Right ventricle myocardium superior (tissue), 1 donor: ENCODE measurements around the gene ANP32A. TPM values are rescaled to one million over a fixed set of nuclear protein-coding genes. Genes with fewer than 3 reads are reported as not detected.

Source experiments
- ATAC-seq: fragments of 200-7000 bp; cut with Tn5 transposase; one replicate; pipeline ENCODE4 v1.9.1; 2020; ENCODE audit warnings: mild to moderate bottlenecking; ENCODE audit not compliant: poor library complexity
- DNase-seq: peaks from one replicate; pipeline ENCODE4 v3.0.0-alpha.2; 2020
- intact Hi-C: fragments of 100-400 bp; cut with DNase I; formaldehyde crosslinking; loops from one replicate; pipeline ENCODE4 v1.11.2; 2022
- total RNA-seq: library from RNA; stranded (reverse); fragmentation: NEBNext Ultra II Directional; extraction: Animal tissue kit (Norgen Biotek cat#: 25700); gene quantifications from one replicate; pipeline ENCODE4 v1.2.1, GENCODE V29; 2021
- donor health status: DM: no; HTN: yes; CAD: no; lungs with severe emphysema.

The ANP32A gene
- total RNA-seq, 1 donor from 2014 or later: 118 TPM

GRCh38 chr15:68789534-68790241, 31.0 kb downstream of the ANP32A start:
- intact Hi-C loops: loop anchor here (10.0 kb wide), 1 partner anchor 85 kb away; no protein-coding TSS in a partner anchor
- DNase-seq (no peak), ATAC-seq (no peak)

DNA sequence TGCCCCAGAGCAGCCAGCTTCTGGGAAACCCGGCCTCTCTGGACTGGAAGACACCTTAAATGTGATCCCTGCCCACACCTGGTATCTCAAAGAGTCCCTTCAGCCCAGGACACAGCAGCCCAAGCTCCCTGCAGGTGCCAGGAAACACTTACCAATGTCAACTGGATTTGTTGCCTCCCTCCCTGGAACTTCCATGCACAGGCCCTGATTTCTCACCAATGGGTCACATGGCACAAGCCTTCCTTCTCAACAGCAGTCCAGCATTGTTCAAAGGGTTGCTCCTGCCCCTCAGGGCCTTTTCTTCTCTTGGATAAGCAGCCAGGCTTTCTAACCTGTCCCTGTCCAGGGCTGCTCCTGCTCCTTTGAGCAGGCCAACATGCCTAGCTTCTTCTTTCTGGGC, 31.6 kb downstream of the ANP32A start:
- intact Hi-C loops: loop anchor here (10.0 kb wide), 1 partner anchor 86 kb away; no protein-coding TSS in a partner anchor
- ATAC-seq (peak; percentile 5), DNase-seq (no peak)

- intact Hi-C loops: loop anchor here (10.0 kb wide), 1 partner anchor 87 kb away; no protein-coding TSS in a partner anchor
- no peak for ATAC-seq
- no peak for DNase-seq
These were observed 32.5 kb downstream of the ANP32A start for GRCh38 chr15:68788264-68788624.

- intact Hi-C loops: loop anchor here (10.0 kb wide), 1 partner anchor 87 kb away; no protein-coding TSS in a partner anchor
- DNase-seq: no peak
- ATAC-seq: no peak
These were observed 33.0 kb downstream of the ANP32A start for GRCh38 chr15:68787609-68788263.

GRCh38 chr15:68786753-68787152, 33.9 kb downstream of the ANP32A start:
- DNase-seq: no peak
- intact Hi-C loops: loop anchor here (10.0 kb wide), 1 partner anchor 88 kb away; no protein-coding TSS in a partner anchor
- ATAC-seq: no peak

GRCh38 chr15:68785541-68785940, 35.2 kb downstream of the ANP32A start:
- ATAC-seq: no peak
- DNase-seq: no peak
- intact Hi-C loops: loop anchor here (10.0 kb wide), 1 partner anchor 89 kb away; no protein-coding TSS in a partner anchor

- no peak for DNase-seq
- intact Hi-C loops: loop anchor here (5.0 to 10.0 kb wide), 2 partner anchors 38 to 91 kb away; partner anchors contain the start of gene ANP32A
These were observed 36.5 kb downstream of the ANP32A start for GRCh38 chr15:68784206-68784605.

GRCh38 chr15:68783226-68784058, 37.3 kb downstream of the ANP32A start:
- intact Hi-C loops: loop anchor here (5.0 to 10.0 kb wide), 2 partner anchors 39 to 91 kb away; partner anchors contain the start of gene ANP32A
- peak; percentile 70 for DNase-seq
- ATAC-seq: peak; percentile 41

More at GRCh38 chr15:68784206-68784605, 36.5 kb downstream of the ANP32A start:
- ATAC-seq: no peak

DNA sequence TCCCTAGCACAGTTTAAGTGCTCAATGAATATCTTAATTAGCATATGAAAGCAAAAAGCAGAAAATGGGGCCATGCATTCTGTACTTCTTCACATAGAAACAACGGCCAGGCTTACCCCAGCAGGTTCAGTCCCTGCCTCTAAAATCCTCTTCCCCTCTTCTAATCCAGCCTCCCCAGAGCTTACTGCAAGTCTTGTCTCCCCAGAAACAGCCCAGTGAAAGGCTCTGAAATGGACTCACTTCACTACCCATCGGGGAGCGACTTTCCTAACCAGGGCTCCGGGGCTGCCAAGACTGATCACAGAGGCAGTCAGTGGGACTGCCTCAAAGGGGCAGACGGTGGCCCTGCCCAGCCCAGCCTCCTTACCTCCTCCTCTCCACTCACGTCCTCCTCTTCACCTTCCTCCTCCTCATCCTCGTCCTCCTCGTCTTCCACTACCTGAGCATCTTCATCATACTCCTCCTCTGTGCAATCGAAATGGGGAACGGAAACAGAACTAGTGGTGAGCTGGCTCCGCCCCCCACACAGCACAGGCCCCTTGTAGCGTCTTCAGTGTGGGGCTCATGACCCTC, 38.0 kb downstream of the ANP32A start:
- DNase-seq (no peak), ATAC-seq (no peak)
- intact Hi-C loops: loop anchor here (5.0 to 10.0 kb wide), 2 partner anchors 40 to 92 kb away; partner anchors contain the start of gene ANP32A

DNA sequence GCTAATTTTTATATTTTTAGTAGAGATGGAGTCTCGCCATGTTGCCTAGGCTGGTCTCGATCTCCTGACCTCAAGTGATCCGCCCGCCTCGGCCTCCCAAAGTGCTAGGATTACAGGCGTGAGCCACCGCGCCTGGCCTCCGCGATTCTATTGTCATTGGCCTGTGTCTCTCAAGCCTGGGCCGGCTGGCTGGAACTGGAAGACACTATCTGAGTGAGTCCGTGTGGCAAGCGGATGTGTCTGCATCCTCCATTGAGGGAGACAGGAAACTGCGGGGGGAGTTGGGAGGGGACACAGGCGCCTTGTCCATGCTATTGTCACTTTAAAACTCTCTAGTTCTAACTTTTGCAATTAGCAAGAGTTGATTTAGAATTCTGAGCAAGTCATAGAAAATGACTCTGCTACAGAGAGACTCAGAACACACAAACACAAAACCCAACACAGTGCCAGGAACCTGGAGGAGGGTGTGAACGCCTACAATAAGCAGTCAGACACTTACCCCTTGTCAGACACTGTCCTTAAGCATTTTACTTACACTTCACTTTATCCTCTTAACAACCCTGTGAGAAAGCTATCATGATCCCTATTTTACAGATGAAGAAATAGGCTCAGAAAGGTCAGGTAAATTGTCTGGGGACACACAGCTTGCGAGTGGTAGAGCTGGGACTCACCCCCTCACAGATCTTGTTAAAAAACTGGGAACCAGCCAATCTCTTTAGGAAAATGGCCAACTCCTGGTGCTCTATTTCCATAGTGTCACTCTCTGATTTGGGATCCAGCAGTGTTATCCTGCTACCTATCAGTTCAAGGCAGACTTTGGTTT, 38.7 kb downstream of the ANP32A start:
- ATAC-seq (peak; percentile 67), DNase-seq (peak; percentile 83)
- intact Hi-C loops: loop anchor here (5.0 to 10.0 kb wide), 2 partner anchors 40 to 93 kb away; partner anchors contain the start of gene ANP32A

DNA sequence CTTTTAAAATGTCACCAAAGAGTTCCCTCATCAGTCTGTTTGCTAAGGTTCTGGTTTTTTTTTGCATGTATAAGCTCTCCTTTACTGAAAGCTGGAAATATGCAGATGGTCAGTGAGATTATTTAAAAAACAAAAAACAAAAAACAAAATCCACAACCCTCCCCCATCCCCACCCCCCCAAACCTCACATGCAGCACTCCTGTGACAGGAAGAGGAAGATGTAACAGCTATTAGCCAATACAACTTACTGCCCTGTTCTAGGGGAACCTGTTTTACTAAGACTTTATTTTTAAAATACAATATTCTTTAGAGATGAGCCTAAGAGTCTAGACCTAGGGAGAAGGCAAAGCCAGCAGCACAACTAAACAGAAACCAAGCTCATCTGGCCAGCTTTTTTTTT, 39.5 kb downstream of the ANP32A start:
- intact Hi-C loops: loop anchor here (5.0 to 10.0 kb wide), 2 partner anchors 41 to 94 kb away; partner anchors contain the start of gene ANP32A
- no peak for ATAC-seq
- DNase-seq: no peak

DNA sequence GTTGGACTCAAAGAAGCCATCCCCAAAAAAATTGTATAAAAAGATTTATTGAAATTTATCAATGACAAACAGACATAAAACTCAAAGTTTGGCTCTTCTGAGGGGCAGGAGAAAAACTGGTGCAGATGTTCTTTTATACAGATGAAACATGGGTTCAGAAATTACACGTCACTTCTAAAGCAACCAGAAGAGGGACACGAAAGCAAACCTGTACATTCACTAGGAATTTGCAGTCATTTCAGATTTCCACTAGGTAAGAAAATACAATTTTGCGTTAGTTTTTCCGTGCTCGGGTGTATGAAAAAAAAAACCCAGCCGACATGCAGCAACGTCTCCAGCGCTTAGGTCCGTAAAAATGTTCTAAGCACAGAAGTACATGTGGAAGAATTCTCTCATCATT, 41.8 kb downstream of the ANP32A start:
- intact Hi-C loops: no loop called here

DNA sequence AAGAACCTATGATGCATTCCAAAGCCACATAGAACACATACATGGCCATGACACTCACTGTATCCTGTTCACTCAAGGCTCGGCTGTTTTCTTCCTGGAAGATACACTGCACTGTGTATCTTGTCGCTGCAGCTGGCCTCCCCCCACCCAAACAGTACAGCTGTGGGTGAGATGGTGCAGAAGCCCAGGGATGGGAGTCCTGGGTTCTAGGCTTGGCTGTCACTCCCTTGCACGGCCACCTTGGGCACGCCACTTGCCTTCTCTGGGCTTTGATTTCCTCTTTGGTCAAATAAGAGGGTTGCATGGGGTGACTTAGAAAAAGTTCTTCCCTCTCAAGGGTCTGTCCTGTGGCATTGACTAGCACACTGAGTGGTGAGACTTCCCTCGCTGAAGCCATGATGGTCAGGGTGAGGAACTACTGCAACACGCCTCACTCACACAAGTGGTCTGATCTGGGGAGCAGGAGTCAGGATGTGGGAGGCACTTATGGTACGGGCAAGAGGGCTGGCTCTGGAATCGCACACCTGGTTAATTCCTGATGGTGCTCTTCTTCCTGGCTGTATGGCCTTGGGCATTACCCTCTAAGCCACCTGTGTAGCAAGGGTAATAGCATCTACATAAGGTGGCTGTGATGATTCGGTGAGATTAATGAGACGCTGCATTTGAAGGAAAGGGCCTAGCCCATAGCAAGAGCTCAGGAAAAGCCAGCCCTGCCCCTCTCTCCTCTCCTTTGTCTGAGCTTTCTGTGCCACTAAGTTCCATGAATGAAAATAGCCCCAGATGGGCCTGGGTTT, 44.0 kb downstream of the ANP32A start:
- DNase-seq (no peak), ATAC-seq (no peak)
- intact Hi-C loops: no loop called here

More for the DNA sequence above, 41.8 kb downstream of the ANP32A start:
- ATAC-seq: no peak
- DNase-seq: no peak

DNA sequence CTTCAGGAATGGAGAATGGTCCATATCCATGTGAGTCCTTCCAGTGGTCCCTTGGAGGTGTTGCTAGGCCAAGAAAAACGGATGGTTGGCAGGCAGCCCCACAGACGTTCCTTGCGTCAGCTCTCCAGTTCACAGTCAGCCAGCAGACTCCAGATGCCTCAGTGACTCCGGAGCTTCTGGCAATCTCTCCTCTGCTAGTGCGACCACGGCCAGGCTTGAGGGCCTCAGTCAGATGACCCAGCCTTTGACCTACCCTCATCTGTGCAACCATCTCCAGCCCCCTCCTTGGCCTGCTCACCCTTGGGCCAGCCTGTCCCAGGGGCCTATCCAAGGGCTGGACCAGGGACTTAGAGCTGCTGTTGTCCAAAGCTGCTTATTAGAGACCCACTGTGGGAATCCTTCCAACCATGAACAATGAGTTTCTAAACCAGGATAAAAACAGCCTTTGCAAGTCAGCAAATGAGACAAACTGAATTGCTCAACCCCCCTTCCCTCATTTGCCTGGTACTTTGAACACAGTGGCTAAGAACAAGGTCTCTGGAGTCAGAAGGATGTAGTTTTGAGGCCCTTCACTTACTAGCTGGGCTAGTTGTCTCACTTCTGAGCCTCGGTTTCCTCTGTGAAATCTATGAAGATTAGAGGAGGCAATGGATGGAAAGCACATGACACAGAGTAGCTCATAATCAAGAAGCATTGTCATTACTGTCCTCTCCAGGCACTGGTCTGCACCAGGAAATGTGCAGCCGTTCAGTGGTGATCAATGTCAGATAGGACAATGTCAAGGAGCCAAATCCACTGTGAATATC, 44.8 kb downstream of the ANP32A start:
- peak; percentile 93 for DNase-seq
- ATAC-seq: peak; percentile 90
- intact Hi-C loops: no loop called here

GRCh38 chr15:68775236-68775577, 45.5 kb downstream of the ANP32A start:
- ATAC-seq (peak; percentile 21), DNase-seq (no peak)
- intact Hi-C loops: no loop called here
